GM12864 (cell line): Measurements from ENCODE around the gene OR13C5.
"Not testable (repeated sequence)": the region's sequence is repeated elsewhere in the genome, so short reads cannot be mapped to it uniquely, and the experiment has no call there.

Source experiments
- DNase-seq: peaks from one replicate; pipeline ENCODE4 v3.0.0-alpha.2; 2011; ENCODE audit warnings: low read depth
- H3K4me3 ChIP-seq: 2 replicates; pipeline ENCODE4 v1.5.1; 2011; ENCODE audit warnings: mild to moderate bottlenecking, low read depth, low read length, control low read depth
- CTCF ChIP-seq: IDR thresholded peaks from 2 replicates; pipeline ENCODE4 v1.5.1; 2011; ENCODE audit warnings: low read depth, mild to moderate bottlenecking, moderate library complexity, low read length, control low read depth, inconsistent platforms; ENCODE audit errors: missing control alignments

The OR13C5 gene

GRCh38 chr9:104608336-104608735 lies 9.1 kb upstream of the OR13C5 start:
- no peak for TF ChIP-seq CTCF
- no peak for DNase-seq
- H3K4me3 ChIP-seq = no peak overlapping the region

GRCh38 chr9:104606152-104606551 lies 6.9 kb upstream of the OR13C5 start:
- DNase-seq = no peak
- no peak overlapping the region for H3K4me3 ChIP-seq
- no peak for TF ChIP-seq CTCF

GRCh38 chr9:104605527-104605926 lies 6.3 kb upstream of the OR13C5 start, which contains the start of gene OR13C2:
Gene OR13C2 (minus strand): TSS chr9:104605627. CDS start chr9:104605627, 0 bp downstream.
- DNase-seq, H3K4me3 ChIP-seq: not testable (repeated sequence)

GRCh38 chr9:104604801-104605200 lies 5.6 kb upstream of the OR13C5 start:
- no peak for DNase-seq
- no peak overlapping the region for H3K4me3 ChIP-seq
- TF ChIP-seq CTCF = no peak

GRCh38 chr9:104598749-104599148 lies 464 bp downstream of the OR13C5 start:
- H3K4me3 ChIP-seq, DNase-seq: not testable (repeated sequence)

- no peak for TF ChIP-seq CTCF
- no peak for DNase-seq
- H3K4me3 ChIP-seq = no peak overlapping the region
Observed at GRCh38 chr9:104589626-104590025, 9.6 kb downstream of the OR13C5 start.

- DNase-seq = no peak
- no peak overlapping the region for H3K4me3 ChIP-seq
- no peak for TF ChIP-seq CTCF
Observed at GRCh38 chr9:104586496-104587180, 12.6 kb downstream of the OR13C5 start.

GRCh38 chr9:104580562-104580961 lies 18.7 kb downstream of the OR13C5 start:
- no peak for TF ChIP-seq CTCF

More at GRCh38 chr9:104580562-104580961, 18.7 kb downstream of the OR13C5 start:
- H3K4me3 ChIP-seq = no peak overlapping the region
- DNase-seq = no peak
